GM13977 (cell line): Measurements from ENCODE around the gene H1-8.

Source experiments
- DNase-seq: peaks from one replicate; pipeline ENCODE4 v3.0.0; 2012; ENCODE audit warnings: low spot score
- CTCF ChIP-seq: IDR thresholded peaks from 2 replicates; pipeline ENCODE4 v1.5.1; 2012; ENCODE audit warnings: mild to moderate bottlenecking, control low read depth; ENCODE audit not compliant: insufficient read depth; ENCODE audit errors: extremely low read depth, missing control alignments
- in situ Hi-C: fragments of 300-500 bp; cut with MboI; formaldehyde crosslinking; loops from one replicate; pipeline ENCODE4 v1.12.0; 2022; ENCODE audit warnings: low sequenced_read_pairs, low pct_unique_long_range_greater_than_20kb, mixed read lengths, inconsistent platforms; ENCODE audit not compliant: unreplicated experiment

Gene H1-8

GRCh38 chr3:129587566-129588210 lies 44.7 kb downstream of the H1-8 start:
- TF ChIP-seq CTCF: no peak
- in situ Hi-C loops: no loop called here
- no peak for DNase-seq

GRCh38 chr3:129590215-129590614 lies 47.2 kb downstream of the H1-8 start:
- in situ Hi-C loops: no loop called here
- no peak for DNase-seq
- TF ChIP-seq CTCF: no peak

GRCh38 chr3:129591932-129592331 lies 49.0 kb downstream of the H1-8 start:
- DNase-seq: no peak
- in situ Hi-C loops: no loop called here
- no peak for TF ChIP-seq CTCF

GRCh38 chr3:129592381-129593131 lies 49.6 kb downstream of the H1-8 start:
- no peak for DNase-seq
- no peak for TF ChIP-seq CTCF
- in situ Hi-C loops: no loop called here

- DNase-seq: no peak
- in situ Hi-C loops: no loop called here
- TF ChIP-seq CTCF: no peak
Measured at GRCh38 chr3:129593230-129593594, 50.2 kb downstream of the H1-8 start.

GRCh38 chr3:129593595-129594339 lies 50.8 kb downstream of the H1-8 start:
- no peak for TF ChIP-seq CTCF
- in situ Hi-C loops: no loop called here
- no peak for DNase-seq
